Cardiac ventricle fibroblast (primary cell): Measurements from ENCODE around the gene PYGL. TPM values are rescaled to one million over a fixed set of nuclear protein-coding genes. Genes with fewer than 3 reads are reported as not detected.

Source experiments
- total RNA-seq: library from RNA; depleted of rRNA; stranded (reverse); fragments of >200 nt; gene quantifications from 2 replicates; pipeline ENCODE4 v1.2.3, GENCODE V29; 2015

PYGL gene
- 98.7 and 102 TPM in 2 replicates for total RNA-seq

GRCh38 chr14:50943943-50944646 lies at the start of gene PYGL:
PYGL (minus strand) TSS chr14:50944483; CDS start chr14:50944403, 80 bp downstream.

GRCh38 chr14:50871914-50872732 lies 72.2 kb downstream of the PYGL start, which contains the start of gene ABHD12B:
ABHD12B (plus strand) TSS chr14:50872053; CDS start chr14:50872175, 122 bp downstream.

Other genes starting within 250 kb of the PYGL start
- 19.9 and 20.3 TPM in 2 replicates for gene NIN, start 113.3 kb downstream of the PYGL start, total RNA-seq
- not detected in 2 replicates for gene ABHD12B, start 72.4 kb downstream of the PYGL start, total RNA-seq
- 2.5 and 5.3 TPM in 2 replicates for gene TRIM9, start 150.6 kb upstream of the PYGL start, total RNA-seq